Measurements from ENCODE around the gene LHPP. TPM values are rescaled to one million over a fixed set of nuclear protein-coding genes. Genes with fewer than 3 reads are reported as not detected.

LHPP gene
- total RNA-seq, 1 donor from 2014 or later = 7.6 TPM

- Histone ChIP-seq H3K9me3 (replicated peaks) (peaks cover 9% of the 10 kb centered on the region), H3K27me3 (ENCODE audit: low read depth) (no peaks in the 10 kb centered on the region), H3K4me1 (peaks cover 7% of the 10 kb centered on the region), H3K36me3 (no peaks in the 10 kb centered on the region), H3K27ac (replicated peaks) (no peak overlapping the region), H3K4me3 (no peak overlapping the region)
- intact Hi-C loops (cut with micrococcal nuclease) = no loop called here
- no peak for DNase-seq
- no peak for TF ChIP-seq CTCF (IDR thresholded peaks at IDR 0.05; ENCODE audit: borderline replicate concordance)
Observed at GRCh38 chr10:124594240-124594639, 132.6 kb downstream of the LHPP start.

GRCh38 chr10:124595143-124595883, 133.7 kb downstream of the LHPP start:
- Histone ChIP-seq H3K27ac (replicated peaks) (no peak overlapping the region), H3K4me3 (no peak overlapping the region), H3K9me3 (replicated peaks) (peaks cover 9% of the 10 kb centered on the region), H3K27me3 (ENCODE audit: low read depth) (no peaks in the 10 kb centered on the region), H3K36me3 (no peaks in the 10 kb centered on the region), H3K4me1 (no peaks in the 10 kb centered on the region)
- intact Hi-C loops (cut with micrococcal nuclease) = no loop called here
- TF ChIP-seq CTCF (IDR thresholded peaks at IDR 0.05; ENCODE audit: borderline replicate concordance) = no peak
- DNase-seq = peak; percentile 11

GRCh38 chr10:124596116-124596785, 134.6 kb downstream of the LHPP start:
- Histone ChIP-seq H3K36me3 (no peaks in the 10 kb centered on the region), H3K4me3 (no peak overlapping the region), H3K27ac (replicated peaks) (no peak overlapping the region), H3K27me3 (ENCODE audit: low read depth) (no peaks in the 10 kb centered on the region), H3K4me1 (no peaks in the 10 kb centered on the region), H3K9me3 (replicated peaks) (peaks cover 9% of the 10 kb centered on the region)
- no peak for TF ChIP-seq CTCF (IDR thresholded peaks at IDR 0.05; ENCODE audit: borderline replicate concordance)
- intact Hi-C loops (cut with micrococcal nuclease) = no loop called here
- DNase-seq = peak; percentile 2

GRCh38 chr10:124596962-124597845, 135.6 kb downstream of the LHPP start:
- Histone ChIP-seq H3K27ac (replicated peaks) (no peak overlapping the region), H3K9me3 (replicated peaks) (no peaks in the 10 kb centered on the region), H3K4me3 (no peak overlapping the region), H3K36me3 (no peaks in the 10 kb centered on the region), H3K27me3 (ENCODE audit: low read depth) (no peaks in the 10 kb centered on the region), H3K4me1 (no peaks in the 10 kb centered on the region)
- DNase-seq = no peak
- TF ChIP-seq CTCF (IDR thresholded peaks at IDR 0.05; ENCODE audit: borderline replicate concordance) = no peak
- intact Hi-C loops (cut with micrococcal nuclease) = no loop called here

GRCh38 chr10:124597846-124598165, 136.2 kb downstream of the LHPP start:
- Histone ChIP-seq H3K36me3 (no peaks in the 10 kb centered on the region), H3K4me1 (no peaks in the 10 kb centered on the region), H3K4me3 (no peak overlapping the region), H3K27ac (replicated peaks) (no peak overlapping the region), H3K27me3 (ENCODE audit: low read depth) (no peaks in the 10 kb centered on the region), H3K9me3 (replicated peaks) (no peaks in the 10 kb centered on the region)
- intact Hi-C loops (cut with micrococcal nuclease) = no loop called here
- no peak for TF ChIP-seq CTCF (IDR thresholded peaks at IDR 0.05; ENCODE audit: borderline replicate concordance)
- no peak for DNase-seq
